Adrenal gland (tissue), 5 donors: ENCODE data around the gene PDE6B.

Source experiments
- POLR2A ChIP-seq, 2 donors: fragments of 450-650 bp; IDR thresholded peaks; one replicate each; pipeline ENCODE4 v1.6.1; 2017; ENCODE audit warnings: antibody characterized with exemption in 2 of 2, mild to moderate bottlenecking in 2 of 2, moderate library complexity in 1 of 2
- TF ChIP-seq, protein P1 (sequence below), 6 experiments: fragments of 450-650 bp in 4 of 6; fragments of 200-600 bp in 2 of 6; sonication (generic) in 1 of 6; IDR thresholded peaks; 1 replicate in 5 of 6; 2 replicates in 1 of 6; pipeline versions ENCODE4 v1.5.1 to v1.8.0; 2016 to 2021; ENCODE audit warnings: antibody characterized with exemption in 6 of 6, mild to moderate bottlenecking in 2 of 6, moderate library complexity in 1 of 6
- donor health status: DM: no; HTN: no; CAD: no.

DNA sequence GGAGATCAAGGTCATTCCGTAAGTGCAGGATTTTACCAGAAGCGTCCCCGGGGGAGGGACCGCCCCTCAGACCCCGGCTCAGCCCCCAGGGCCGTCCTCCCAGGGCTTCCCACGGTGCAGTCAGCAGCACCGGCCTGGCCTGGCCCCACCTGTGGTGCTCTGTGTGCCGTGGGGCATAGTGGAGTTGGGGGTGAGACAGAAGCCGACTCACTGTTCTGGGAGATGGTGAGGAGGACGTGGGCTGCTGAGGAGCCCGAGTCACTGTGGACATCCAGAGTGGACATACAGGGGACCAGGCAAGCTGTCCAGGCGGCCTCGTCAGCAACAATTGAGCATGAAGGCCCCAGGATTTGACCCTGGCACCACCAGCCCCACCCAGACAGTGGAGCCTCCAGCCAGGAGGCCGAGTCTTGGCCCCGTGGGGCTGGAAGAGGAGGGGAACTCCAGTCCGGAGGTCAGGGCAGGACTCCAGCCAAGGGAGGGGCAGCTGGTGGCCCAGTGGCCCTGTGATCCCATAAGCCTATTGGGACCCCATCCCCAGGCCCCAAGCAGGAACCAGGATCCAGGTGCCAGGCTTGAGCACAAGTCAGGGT lies 29.6 kb downstream of the PDE6B start:
- TF ChIP-seq POLR2A (IDR thresholded peaks at IDR 0.05): no peak
- TF ChIP-seq, protein P1, sequence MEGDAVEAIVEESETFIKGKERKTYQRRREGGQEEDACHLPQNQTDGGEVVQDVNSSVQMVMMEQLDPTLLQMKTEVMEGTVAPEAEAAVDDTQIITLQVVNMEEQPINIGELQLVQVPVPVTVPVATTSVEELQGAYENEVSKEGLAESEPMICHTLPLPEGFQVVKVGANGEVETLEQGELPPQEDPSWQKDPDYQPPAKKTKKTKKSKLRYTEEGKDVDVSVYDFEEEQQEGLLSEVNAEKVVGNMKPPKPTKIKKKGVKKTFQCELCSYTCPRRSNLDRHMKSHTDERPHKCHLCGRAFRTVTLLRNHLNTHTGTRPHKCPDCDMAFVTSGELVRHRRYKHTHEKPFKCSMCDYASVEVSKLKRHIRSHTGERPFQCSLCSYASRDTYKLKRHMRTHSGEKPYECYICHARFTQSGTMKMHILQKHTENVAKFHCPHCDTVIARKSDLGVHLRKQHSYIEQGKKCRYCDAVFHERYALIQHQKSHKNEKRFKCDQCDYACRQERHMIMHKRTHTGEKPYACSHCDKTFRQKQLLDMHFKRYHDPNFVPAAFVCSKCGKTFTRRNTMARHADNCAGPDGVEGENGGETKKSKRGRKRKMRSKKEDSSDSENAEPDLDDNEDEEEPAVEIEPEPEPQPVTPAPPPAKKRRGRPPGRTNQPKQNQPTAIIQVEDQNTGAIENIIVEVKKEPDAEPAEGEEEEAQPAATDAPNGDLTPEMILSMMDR (IDR thresholded peaks at IDR 0.05): no peak
